ENCODE results near the gene COA4. TPM values are rescaled to one million over a fixed set of nuclear protein-coding genes. Genes with fewer than 3 reads are reported as not detected.

COA4 gene
- total RNA-seq, 1 experiment from 2014 or later: 127 TPM

- TF ChIP-seq, protein P1, sequence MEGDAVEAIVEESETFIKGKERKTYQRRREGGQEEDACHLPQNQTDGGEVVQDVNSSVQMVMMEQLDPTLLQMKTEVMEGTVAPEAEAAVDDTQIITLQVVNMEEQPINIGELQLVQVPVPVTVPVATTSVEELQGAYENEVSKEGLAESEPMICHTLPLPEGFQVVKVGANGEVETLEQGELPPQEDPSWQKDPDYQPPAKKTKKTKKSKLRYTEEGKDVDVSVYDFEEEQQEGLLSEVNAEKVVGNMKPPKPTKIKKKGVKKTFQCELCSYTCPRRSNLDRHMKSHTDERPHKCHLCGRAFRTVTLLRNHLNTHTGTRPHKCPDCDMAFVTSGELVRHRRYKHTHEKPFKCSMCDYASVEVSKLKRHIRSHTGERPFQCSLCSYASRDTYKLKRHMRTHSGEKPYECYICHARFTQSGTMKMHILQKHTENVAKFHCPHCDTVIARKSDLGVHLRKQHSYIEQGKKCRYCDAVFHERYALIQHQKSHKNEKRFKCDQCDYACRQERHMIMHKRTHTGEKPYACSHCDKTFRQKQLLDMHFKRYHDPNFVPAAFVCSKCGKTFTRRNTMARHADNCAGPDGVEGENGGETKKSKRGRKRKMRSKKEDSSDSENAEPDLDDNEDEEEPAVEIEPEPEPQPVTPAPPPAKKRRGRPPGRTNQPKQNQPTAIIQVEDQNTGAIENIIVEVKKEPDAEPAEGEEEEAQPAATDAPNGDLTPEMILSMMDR (IDR thresholded peaks at IDR 0.05; ENCODE audit: insufficient read depth in 1 of 2, low read depth in 1 of 2, low read length in 1 of 2, severe bottlenecking in 1 of 2, unreplicated experiment in 1 of 2): no peak
- H3K27ac Mint-ChIP-seq (ENCODE audit: unreplicated experiment): no peak overlapping the region
- H3K27me3 Mint-ChIP-seq (ENCODE audit: insufficient read depth, unreplicated experiment): no peaks in the 10 kb centered on the region
- intact Hi-C loops (cut with micrococcal nuclease; ENCODE audit: unreplicated experiment): no loop called here
- Histone ChIP-seq H3K4me3 (ENCODE audit: low read depth, low read length) (no peak overlapping the region), H3K9me3 (no peaks in the 10 kb centered on the region), H3K36me3 (ENCODE audit: control insufficient read depth, insufficient read depth, low read length) (peaks cover 5% of the 10 kb centered on the region), H3K27me3 (replicated peaks; ENCODE audit: control insufficient read depth, insufficient read depth, low read length) (no peaks in the 10 kb centered on the region), H3K4me1 (no peaks in the 10 kb centered on the region)
- H3K36me3 Mint-ChIP-seq (ENCODE audit: insufficient read depth, unreplicated experiment): peaks cover 8% of the 10 kb centered on the region
- BruUV-seq (replicated peaks): no TSS peak
- H3K9me3 Mint-ChIP-seq (ENCODE audit: unreplicated experiment): no peaks in the 10 kb centered on the region
- H3K4me1 Mint-ChIP-seq (ENCODE audit: low read depth, unreplicated experiment): no peaks in the 10 kb centered on the region
- ChIA-PET CTCF (no interaction called here), POLR2A (no interaction called here)
- no peak for DNase-seq
- no peak overlapping the region for H3K4me3 Mint-ChIP-seq (ENCODE audit: unreplicated experiment)
Measured at GRCh38 chr11:73893041-73893440, 16.4 kb upstream of the COA4 start.

DNA sequence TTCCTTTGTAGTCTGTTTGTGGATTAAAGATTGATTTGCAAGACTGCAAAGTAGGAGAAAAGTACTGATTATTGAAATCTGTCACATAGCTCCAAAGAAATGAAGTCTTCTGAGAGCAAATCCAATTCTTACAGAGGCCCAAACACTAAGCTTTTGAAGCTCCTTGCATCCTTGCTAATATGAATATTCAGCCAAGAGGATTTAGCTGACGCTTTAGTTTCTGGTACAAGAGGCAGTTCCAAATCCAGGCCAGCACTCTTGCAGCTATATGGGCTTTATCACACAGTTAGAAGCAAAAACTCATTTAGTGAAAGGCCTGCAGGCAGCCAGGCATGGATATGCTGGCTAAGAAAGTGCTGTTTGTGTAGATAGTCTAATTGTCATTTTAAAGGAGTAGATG lies 12.9 kb upstream of the COA4 start:
- CTCF ChIA-PET: interaction anchor here (0.5 kb wide), 1 partner anchor 559 kb away, joined by 3 read pairs; no protein-coding TSS in a partner anchor
- TF ChIP-seq, protein P1 (IDR thresholded peaks at IDR 0.05; ENCODE audit: insufficient read depth in 1 of 2, low read depth in 1 of 2, low read length in 1 of 2, severe bottlenecking in 1 of 2, unreplicated experiment in 1 of 2): no peak

GRCh38 chr11:73889019-73889418 lies 12.4 kb upstream of the COA4 start:
- Mint-ChIP-seq H3K4me1 (ENCODE audit: low read depth, unreplicated experiment) (no peaks in the 10 kb centered on the region), H3K27ac (ENCODE audit: unreplicated experiment) (no peak overlapping the region), H3K36me3 (ENCODE audit: insufficient read depth, unreplicated experiment) (peaks cover 31% of the 10 kb centered on the region), H3K9me3 (ENCODE audit: unreplicated experiment) (peaks cover 9% of the 10 kb centered on the region), H3K4me3 (ENCODE audit: unreplicated experiment) (no peak overlapping the region), H3K27me3 (ENCODE audit: insufficient read depth, unreplicated experiment) (no peaks in the 10 kb centered on the region)
- Histone ChIP-seq H3K27me3 (replicated peaks; ENCODE audit: control insufficient read depth, insufficient read depth, low read length) (no peaks in the 10 kb centered on the region), H3K4me3 (ENCODE audit: low read depth, low read length) (no peak overlapping the region), H3K4me1 (no peaks in the 10 kb centered on the region), H3K9me3 (no peaks in the 10 kb centered on the region), H3K36me3 (ENCODE audit: control insufficient read depth, insufficient read depth, low read length) (peaks cover 2% of the 10 kb centered on the region)
- DNase-seq: no peak
- CTCF ChIA-PET: no interaction called here
- intact Hi-C loops (cut with micrococcal nuclease; ENCODE audit: unreplicated experiment): no loop called here
- TF ChIP-seq, protein P1 (IDR thresholded peaks at IDR 0.05; ENCODE audit: insufficient read depth in 1 of 2, low read depth in 1 of 2, low read length in 1 of 2, severe bottlenecking in 1 of 2, unreplicated experiment in 1 of 2): no peak
- POLR2A ChIA-PET: no interaction called here
- BruUV-seq (replicated peaks): no TSS peak

More for the DNA sequence above, 12.9 kb upstream of the COA4 start:
- Mint-ChIP-seq H3K36me3 (ENCODE audit: insufficient read depth, unreplicated experiment) (peaks cover 31% of the 10 kb centered on the region), H3K27ac (ENCODE audit: unreplicated experiment) (no peak overlapping the region), H3K4me3 (ENCODE audit: unreplicated experiment) (no peak overlapping the region), H3K27me3 (ENCODE audit: insufficient read depth, unreplicated experiment) (no peaks in the 10 kb centered on the region), H3K9me3 (ENCODE audit: unreplicated experiment) (peaks cover 9% of the 10 kb centered on the region), H3K4me1 (ENCODE audit: low read depth, unreplicated experiment) (no peaks in the 10 kb centered on the region)
- H3K4me1 ChIP-seq: no peaks in the 10 kb centered on the region
- POLR2A ChIA-PET: no interaction called here
- no peak overlapping the region for H3K4me3 ChIP-seq (ENCODE audit: low read depth, low read length)
- no peaks in the 10 kb centered on the region for H3K27me3 ChIP-seq (replicated peaks; ENCODE audit: control insufficient read depth, insufficient read depth, low read length)
- H3K9me3 ChIP-seq: no peaks in the 10 kb centered on the region
- no TSS peak for BruUV-seq (replicated peaks)
- DNase-seq: no peak
- intact Hi-C loops (cut with micrococcal nuclease; ENCODE audit: unreplicated experiment): no loop called here
- peaks cover 1% of the 10 kb centered on the region for H3K36me3 ChIP-seq (ENCODE audit: control insufficient read depth, insufficient read depth, low read length)
